Mesothelial cell of epicardium (in vitro differentiated cells): Measurements from ENCODE around the gene AQR. TPM values are rescaled to one million over a fixed set of nuclear protein-coding genes. Genes with fewer than 3 reads are reported as not detected.

Source experiments
- DNase-seq, 2 experiments: peaks; one replicate each; pipeline ENCODE4 v3.0.0; 2021; ENCODE audit warnings: low spot score in 2 of 2; ENCODE audit not compliant: unreplicated experiment in 2 of 2
- H3K27ac Mint-ChIP-seq: 2 replicates; pipeline ENCODE4 v1.8.0; 2021; ENCODE audit warnings: mixed read lengths
- H3K27me3 Mint-ChIP-seq: 2 replicates; pipeline ENCODE4 v1.8.0; 2021; ENCODE audit warnings: low read depth, mixed read lengths
- H3K36me3 Mint-ChIP-seq: 2 replicates; pipeline ENCODE4 v1.8.0; 2021; ENCODE audit warnings: mixed read lengths
- H3K4me1 Mint-ChIP-seq: 2 replicates; pipeline ENCODE4 v1.8.0; 2021; ENCODE audit warnings: mixed read lengths
- H3K4me3 Mint-ChIP-seq: 2 replicates; pipeline ENCODE4 v1.8.0; 2021; ENCODE audit warnings: mild to moderate bottlenecking, moderate library complexity, mixed read lengths
- H3K9me3 Mint-ChIP-seq: 2 replicates; pipeline ENCODE4 v1.8.0; 2021; ENCODE audit warnings: mixed read lengths
- CTCF ChIP-seq: fragments of 200-600 bp; sonication (generic); IDR thresholded peaks from one replicate; pipeline ENCODE4 v1.5.0; 2021; ENCODE audit warnings: antibody characterized with exemption; ENCODE audit not compliant: unreplicated experiment
- total RNA-seq: library from RNA; stranded (reverse); gene quantifications from 3 replicates; pipeline ENCODE4 v1.2.1, GENCODE V29; 2021

Gene AQR
- total RNA-seq, 1 donor from 2014 or later = 46.2 TPM

GRCh38 chr15:34850121-34850520, 119.4 kb downstream of the AQR start:
- Mint-ChIP-seq H3K4me3 (no peak overlapping the region), H3K27me3 (no peaks in the 10 kb centered on the region), H3K36me3 (peaks cover 20% of the 10 kb centered on the region), H3K27ac (no peak overlapping the region), H3K9me3 (peaks cover 19% of the 10 kb centered on the region), H3K4me1 (peaks cover 8% of the 10 kb centered on the region)
- no peak for DNase-seq
- no peak for TF ChIP-seq CTCF

- Mint-ChIP-seq H3K36me3 (peaks cover 20% of the 10 kb centered on the region), H3K4me1 (peaks cover 8% of the 10 kb centered on the region)
- DNase-seq = no peak
These were observed 120.1 kb downstream of the AQR start for GRCh38 chr15:34849364-34849959.

DNA sequence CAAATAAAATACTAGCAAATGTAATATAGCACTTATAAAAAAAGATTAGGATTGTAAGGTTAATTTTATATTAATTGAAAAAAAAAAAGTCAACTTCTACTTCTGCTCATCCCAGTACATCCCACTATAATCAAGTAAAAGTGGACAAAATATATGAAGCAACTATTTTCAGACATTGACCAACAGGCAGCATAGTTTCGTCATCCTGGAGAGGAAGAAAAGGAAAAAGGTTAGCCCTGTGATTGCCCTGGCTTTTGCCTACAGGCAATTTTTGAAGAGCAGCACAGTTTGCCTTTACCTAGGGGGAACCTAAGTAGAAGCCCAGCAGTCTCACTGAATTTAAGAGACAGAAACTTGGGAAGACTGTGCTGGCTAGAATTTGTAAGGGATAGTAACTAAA, 121.9 kb downstream of the AQR start:
- H3K27me3 Mint-ChIP-seq = no peaks in the 10 kb centered on the region
- DNase-seq = no peak
- no peak for TF ChIP-seq CTCF
- no peak overlapping the region for H3K4me3 Mint-ChIP-seq
- H3K36me3 Mint-ChIP-seq = peaks cover 18% of the 10 kb centered on the region
- H3K9me3 Mint-ChIP-seq = peaks cover 19% of the 10 kb centered on the region
- peaks cover 1% of the 10 kb centered on the region for H3K4me1 Mint-ChIP-seq
- H3K27ac Mint-ChIP-seq = no peak overlapping the region

More at GRCh38 chr15:34849364-34849959, 120.1 kb downstream of the AQR start:
- Mint-ChIP-seq H3K27me3 (no peaks in the 10 kb centered on the region), H3K4me3 (no peak overlapping the region), H3K27ac (no peak overlapping the region), H3K9me3 (peaks cover 19% of the 10 kb centered on the region)
- no peak for TF ChIP-seq CTCF

- no peak overlapping the region for H3K27ac Mint-ChIP-seq
- no peaks in the 10 kb centered on the region for H3K27me3 Mint-ChIP-seq
- no peaks in the 10 kb centered on the region for H3K36me3 Mint-ChIP-seq
- no peak overlapping the region for H3K4me3 Mint-ChIP-seq
- no peaks in the 10 kb centered on the region for H3K9me3 Mint-ChIP-seq
- TF ChIP-seq CTCF = no peak
- H3K4me1 Mint-ChIP-seq = no peaks in the 10 kb centered on the region
- DNase-seq = no peak
These were observed 128.2 kb downstream of the AQR start for GRCh38 chr15:34841262-34841725.

GRCh38 chr15:34838282-34838681, 131.3 kb downstream of the AQR start:
- TF ChIP-seq CTCF = no peak
- Mint-ChIP-seq H3K9me3 (peaks cover 26% of the 10 kb centered on the region), H3K4me1 (no peaks in the 10 kb centered on the region), H3K27ac (no peak overlapping the region), H3K36me3 (peaks cover 3% of the 10 kb centered on the region), H3K4me3 (no peak overlapping the region), H3K27me3 (no peaks in the 10 kb centered on the region)
- no peak for DNase-seq
